Fibroblast of pulmonary artery (primary cell): Measurements from ENCODE around the gene GPC3.

Experiments
- DNase-seq: peaks from one replicate; pipeline ENCODE4 v3.0.0-alpha.2; 2010; ENCODE audit warnings: low read depth
- H3K4me3 ChIP-seq: replicated peaks from 2 replicates; pipeline ENCODE4 v1.5.1; 2011; ENCODE audit warnings: low read depth, mild to moderate bottlenecking, control low read depth, low read length, moderate library complexity
- CTCF ChIP-seq: IDR thresholded peaks from 2 replicates; pipeline ENCODE4 v1.5.1; 2011; ENCODE audit warnings: mild to moderate bottlenecking, control low read depth, low read length, inconsistent platforms; ENCODE audit errors: missing control alignments

Gene GPC3

GRCh38 chrX:133574716-133575115 lies 410.7 kb downstream of the GPC3 start:
- no peak for TF ChIP-seq CTCF
- no peak for DNase-seq
- H3K4me3 ChIP-seq, result no peak overlapping the region

GRCh38 chrX:133570549-133570948 lies 414.8 kb downstream of the GPC3 start:
- no peak for TF ChIP-seq CTCF
- DNase-seq, result no peak
- no peak overlapping the region for H3K4me3 ChIP-seq

- TF ChIP-seq CTCF, result no peak
- no peak for DNase-seq
- H3K4me3 ChIP-seq, result no peak overlapping the region
These were observed 416.2 kb downstream of the GPC3 start for GRCh38 chrX:133569217-133569616.

DNA sequence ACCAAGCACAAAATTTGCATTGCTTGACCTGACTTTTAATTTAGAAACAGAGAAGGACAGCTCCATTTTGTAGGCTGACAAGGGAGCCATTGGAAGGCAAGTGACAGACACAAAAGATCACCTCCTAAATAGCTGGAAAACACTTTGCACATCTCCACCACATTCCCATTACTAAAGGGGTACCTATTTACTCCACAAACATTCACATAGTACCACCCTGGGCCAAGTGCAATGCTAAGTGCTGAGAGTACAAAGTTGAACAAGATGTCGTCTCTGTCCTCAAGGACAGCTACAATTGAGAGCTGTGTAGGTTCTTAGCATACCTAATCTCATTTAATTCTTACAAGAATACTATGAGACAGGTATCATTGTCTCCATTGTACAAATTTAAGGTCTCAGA lies 417.3 kb downstream of the GPC3 start:
- no peak for DNase-seq
- no peak overlapping the region for H3K4me3 ChIP-seq
- no peak for TF ChIP-seq CTCF

- TF ChIP-seq CTCF, result no peak
- DNase-seq, result no peak
- no peak overlapping the region for H3K4me3 ChIP-seq
These were observed 418.5 kb downstream of the GPC3 start for GRCh38 chrX:133566876-133567275.

GRCh38 chrX:133563705-133564104 lies 421.7 kb downstream of the GPC3 start:
- no peak overlapping the region for H3K4me3 ChIP-seq
- no peak for TF ChIP-seq CTCF
- DNase-seq, result no peak

DNA sequence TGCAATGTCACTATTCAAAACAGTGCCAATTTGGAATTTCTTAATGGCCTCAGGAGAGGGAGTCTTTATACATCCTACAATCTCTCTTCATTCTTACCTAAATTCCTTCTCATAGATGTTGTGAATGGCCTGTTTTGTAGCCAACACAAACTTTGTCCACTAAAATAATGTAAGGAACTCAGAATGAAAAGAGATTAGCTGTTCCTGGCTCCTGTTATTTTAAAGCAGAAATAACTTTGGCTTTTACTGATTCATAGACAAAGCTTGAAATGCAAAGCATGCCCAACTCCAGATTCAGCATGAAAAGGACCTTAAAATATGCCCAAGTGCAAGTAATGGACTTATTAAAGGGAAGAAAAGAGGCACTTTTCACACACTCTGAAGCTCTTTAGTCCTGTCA lies 424.1 kb downstream of the GPC3 start:
- no peak overlapping the region for H3K4me3 ChIP-seq
- no peak for TF ChIP-seq CTCF
- no peak for DNase-seq
